Endothelial cell (in vitro differentiated cells): ENCODE measurements around the gene KRTAP10-11. TPM values are rescaled to one million over a fixed set of nuclear protein-coding genes. Genes with fewer than 3 reads are reported as not detected.
"Not testable (repeated sequence)": the region's sequence is repeated elsewhere in the genome, so short reads cannot be mapped to it uniquely, and the experiment has no call there.

Experiments
- DNase-seq: peaks from one replicate; pipeline ENCODE4 v3.0.0; 2021; ENCODE audit warnings: low spot score
- H3K27ac Mint-ChIP-seq: one replicate; pipeline ENCODE4 v1.8.0; 2021; ENCODE audit warnings: mixed read lengths, inconsistent platforms; ENCODE audit not compliant: unreplicated experiment
- H3K27me3 Mint-ChIP-seq: one replicate; pipeline ENCODE4 v1.8.0; 2021; ENCODE audit warnings: mild to moderate bottlenecking, moderate library complexity, mixed read lengths, inconsistent platforms; ENCODE audit not compliant: unreplicated experiment
- H3K36me3 Mint-ChIP-seq: one replicate; pipeline ENCODE4 v1.8.0; 2021; ENCODE audit warnings: mild to moderate bottlenecking, low read depth, mixed read lengths, inconsistent platforms; ENCODE audit not compliant: unreplicated experiment
- H3K4me1 Mint-ChIP-seq: one replicate; pipeline ENCODE4 v1.8.0; 2021; ENCODE audit warnings: mild to moderate bottlenecking, mixed read lengths, inconsistent platforms; ENCODE audit not compliant: unreplicated experiment
- H3K4me3 Mint-ChIP-seq: one replicate; pipeline ENCODE4 v1.8.0; 2021; ENCODE audit warnings: mild to moderate bottlenecking, mixed read lengths, inconsistent platforms; ENCODE audit not compliant: unreplicated experiment
- H3K9me3 Mint-ChIP-seq: one replicate; pipeline ENCODE4 v1.8.0; 2021; ENCODE audit warnings: mixed read lengths, inconsistent platforms; ENCODE audit not compliant: unreplicated experiment
- CTCF ChIP-seq: fragments of 200-600 bp; sonication (generic); IDR thresholded peaks from one replicate; pipeline ENCODE4 v1.5.0; 2021; ENCODE audit warnings: antibody characterized with exemption; ENCODE audit not compliant: unreplicated experiment
- total RNA-seq: library from RNA; stranded (reverse); fragmentation: NEBNext Ultra II Directional; extraction: Animal tissue kit (Norgen Biotek cat#: 25700); gene quantifications from one replicate; pipeline ENCODE4 v1.2.1, GENCODE V29; 2021; ENCODE audit not compliant: unreplicated experiment

The KRTAP10-11 gene
- total RNA-seq, 1 donor from 2014 or later, result not detected

GRCh38 chr21:44686843-44687561 is 40.8 kb downstream of the KRTAP10-11 start:
- Mint-ChIP-seq H3K27me3 (peaks cover 9% of the 10 kb centered on the region), H3K36me3 (no peaks in the 10 kb centered on the region), H3K4me1 (peaks cover 5% of the 10 kb centered on the region), H3K9me3 (no peaks in the 10 kb centered on the region), H3K4me3 (no peak overlapping the region), H3K27ac (peak overlapping the region; percentile 24)
- DNase-seq, result no peak
- no peak for TF ChIP-seq CTCF

- no peak for DNase-seq
- Mint-ChIP-seq H3K4me3 (no peak overlapping the region), H3K9me3 (no peaks in the 10 kb centered on the region), H3K27me3 (peaks cover 9% of the 10 kb centered on the region), H3K36me3 (no peaks in the 10 kb centered on the region), H3K27ac (no peak overlapping the region), H3K4me1 (peaks cover 5% of the 10 kb centered on the region)
- no peak for TF ChIP-seq CTCF
Observed at GRCh38 chr21:44687671-44688070, 41.5 kb downstream of the KRTAP10-11 start.

- H3K27ac Mint-ChIP-seq, DNase-seq, H3K27me3 Mint-ChIP-seq, H3K4me1 Mint-ChIP-seq, H3K36me3 Mint-ChIP-seq, H3K9me3 Mint-ChIP-seq, H3K4me3 Mint-ChIP-seq: not testable (repeated sequence)
Observed at GRCh38 chr21:44689740-44690139, 43.5 kb downstream of the KRTAP10-11 start.

GRCh38 chr21:44691686-44692085 is 45.5 kb downstream of the KRTAP10-11 start:
- no peaks in the 10 kb centered on the region for H3K9me3 Mint-ChIP-seq
- no peaks in the 10 kb centered on the region for H3K36me3 Mint-ChIP-seq
- no peak overlapping the region for H3K4me3 Mint-ChIP-seq
- TF ChIP-seq CTCF, result no peak
- no peak for DNase-seq
- no peak overlapping the region for H3K27ac Mint-ChIP-seq
- peaks cover 8% of the 10 kb centered on the region for H3K27me3 Mint-ChIP-seq
- peaks cover 2% of the 10 kb centered on the region for H3K4me1 Mint-ChIP-seq

- no peak for DNase-seq
- Mint-ChIP-seq H3K36me3 (no peaks in the 10 kb centered on the region), H3K9me3 (no peaks in the 10 kb centered on the region), H3K27ac (no peak overlapping the region), H3K4me3 (no peak overlapping the region), H3K27me3 (peaks cover 8% of the 10 kb centered on the region), H3K4me1 (no peaks in the 10 kb centered on the region)
- no peak for TF ChIP-seq CTCF
Observed at GRCh38 chr21:44692798-44693512, 46.7 kb downstream of the KRTAP10-11 start.
